NCI-H446 (cell line): Measurements from ENCODE around the gene EID1.
"Not testable (repeated sequence)": the region's sequence is repeated elsewhere in the genome, so short reads cannot be mapped to it uniquely, and the experiment has no call there.

ENCODE experiments used
- DNase-seq, 2 experiments: peaks; one replicate each; lab custom pipeline; 2025; lab: John Stamatoyannopoulos, UW

EID1 gene

GRCh38 chr15:48869966-48870365 lies 8.0 kb upstream of the EID1 start:
- DNase-seq, result no peak

- DNase-seq, result no peak
Measured at GRCh38 chr15:48871542-48871941, 6.4 kb upstream of the EID1 start.

GRCh38 chr15:48872632-48873031 lies 5.3 kb upstream of the EID1 start:
- DNase-seq, result no peak

GRCh38 chr15:48875241-48875960 lies 2.5 kb upstream of the EID1 start:
- DNase-seq, result no peak

- DNase-seq, result no peak
Measured at GRCh38 chr15:48876057-48876456, 1.9 kb upstream of the EID1 start.

- DNase-seq, result no peak
Measured at GRCh38 chr15:48880070-48880634, 2.2 kb downstream of the EID1 start.

GRCh38 chr15:48883699-48884098 lies 5.8 kb downstream of the EID1 start:
- DNase-seq, result no peak

GRCh38 chr15:48887144-48887543 lies 9.2 kb downstream of the EID1 start:
- DNase-seq, result peak in 1 of 2 experiments; percentile 7

GRCh38 chr15:48888191-48888590 lies 10.3 kb downstream of the EID1 start:
- no peak for DNase-seq

- DNase-seq, result peak in 1 of 2 experiments; percentile 11
Measured at GRCh38 chr15:48888836-48889235, 10.9 kb downstream of the EID1 start.

- no peak for DNase-seq
Measured at GRCh38 chr15:48889925-48890324, 12.0 kb downstream of the EID1 start.

- no peak for DNase-seq
Measured at GRCh38 chr15:48890375-48890972, 12.5 kb downstream of the EID1 start.

GRCh38 chr15:48891232-48891765 lies 13.4 kb downstream of the EID1 start:
- no peak for DNase-seq

- DNase-seq, result peak in 1 of 2 experiments; percentile 9
Measured at GRCh38 chr15:48893311-48893710, 15.4 kb downstream of the EID1 start.

GRCh38 chr15:48896869-48897814 lies 19.2 kb downstream of the EID1 start:
- no peak for DNase-seq

GRCh38 chr15:48898032-48898431 lies 20.1 kb downstream of the EID1 start:
- DNase-seq, result no peak

- no peak for DNase-seq
Measured at GRCh38 chr15:48898446-48898845, 20.5 kb downstream of the EID1 start.

- no peak for DNase-seq
Measured at GRCh38 chr15:48899793-48900192, 21.9 kb downstream of the EID1 start.

- no peak for DNase-seq
Measured at GRCh38 chr15:48904758-48905157, 26.8 kb downstream of the EID1 start.

- DNase-seq, result no peak
Measured at GRCh38 chr15:48905216-48905615, 27.3 kb downstream of the EID1 start.

- no peak for DNase-seq
Measured at GRCh38 chr15:48905847-48906246, 27.9 kb downstream of the EID1 start.

GRCh38 chr15:48909313-48909712 lies 31.4 kb downstream of the EID1 start:
- not testable (repeated sequence) for DNase-seq
